NB4 (cell line): ENCODE results near the gene SH3YL1.

ENCODE experiments used
- DNase-seq: peaks from one replicate; pipeline ENCODE4 v3.0.0; 2010; ENCODE audit warnings: low read depth
- H3K4me3 ChIP-seq: one replicate; pipeline ENCODE4 v1.5.1; 2011; ENCODE audit warnings: mild to moderate bottlenecking, low read depth, low read length, moderate library complexity
- MYC ChIP-seq: IDR thresholded peaks from 2 replicates; pipeline ENCODE4 v1.6.1; 2011; ENCODE audit warnings: low read depth, low read length
- POLR2A ChIP-seq: IDR thresholded peaks from 2 replicates; pipeline ENCODE4 v1.6.1; 2011; ENCODE audit warnings: mild to moderate bottlenecking; ENCODE audit not compliant: insufficient read length; ENCODE audit errors: extremely low read depth
- TF ChIP-seq, protein P1 (sequence below): IDR thresholded peaks from 2 replicates; pipeline ENCODE4 v1.6.1; 2011; ENCODE audit warnings: low read depth, low read length
- TF ChIP-seq, protein P2 (sequence below): IDR thresholded peaks from one replicate; pipeline ENCODE4 v1.5.1; 2012; ENCODE audit warnings: low read depth, low read length

Gene SH3YL1

DNA sequence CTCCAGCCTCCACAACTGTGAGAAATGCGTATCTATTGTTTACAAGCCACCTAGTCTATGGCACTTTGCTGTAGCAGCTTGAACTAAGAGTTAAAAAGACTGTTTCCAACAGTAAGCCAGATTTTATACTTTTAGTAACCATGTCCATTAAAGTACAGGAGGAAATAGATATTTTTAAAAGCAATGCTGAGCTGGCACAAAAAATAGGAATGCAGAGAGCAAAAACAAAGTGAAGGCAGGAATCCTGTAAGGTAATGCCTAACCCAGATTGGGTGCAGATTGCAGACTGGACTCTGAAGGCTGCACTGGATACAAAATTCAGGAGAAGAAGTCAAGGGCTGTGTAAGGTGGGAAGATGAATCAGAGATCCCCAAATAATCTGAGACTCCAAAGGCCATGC lies 55.5 kb downstream of the SH3YL1 start:
- TF ChIP-seq, protein P1, sequence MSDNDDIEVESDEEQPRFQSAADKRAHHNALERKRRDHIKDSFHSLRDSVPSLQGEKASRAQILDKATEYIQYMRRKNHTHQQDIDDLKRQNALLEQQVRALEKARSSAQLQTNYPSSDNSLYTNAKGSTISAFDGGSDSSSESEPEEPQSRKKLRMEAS: no peak
- TF ChIP-seq POLR2A (no peak), MYC (no peak)
- TF ChIP-seq, protein P2, sequence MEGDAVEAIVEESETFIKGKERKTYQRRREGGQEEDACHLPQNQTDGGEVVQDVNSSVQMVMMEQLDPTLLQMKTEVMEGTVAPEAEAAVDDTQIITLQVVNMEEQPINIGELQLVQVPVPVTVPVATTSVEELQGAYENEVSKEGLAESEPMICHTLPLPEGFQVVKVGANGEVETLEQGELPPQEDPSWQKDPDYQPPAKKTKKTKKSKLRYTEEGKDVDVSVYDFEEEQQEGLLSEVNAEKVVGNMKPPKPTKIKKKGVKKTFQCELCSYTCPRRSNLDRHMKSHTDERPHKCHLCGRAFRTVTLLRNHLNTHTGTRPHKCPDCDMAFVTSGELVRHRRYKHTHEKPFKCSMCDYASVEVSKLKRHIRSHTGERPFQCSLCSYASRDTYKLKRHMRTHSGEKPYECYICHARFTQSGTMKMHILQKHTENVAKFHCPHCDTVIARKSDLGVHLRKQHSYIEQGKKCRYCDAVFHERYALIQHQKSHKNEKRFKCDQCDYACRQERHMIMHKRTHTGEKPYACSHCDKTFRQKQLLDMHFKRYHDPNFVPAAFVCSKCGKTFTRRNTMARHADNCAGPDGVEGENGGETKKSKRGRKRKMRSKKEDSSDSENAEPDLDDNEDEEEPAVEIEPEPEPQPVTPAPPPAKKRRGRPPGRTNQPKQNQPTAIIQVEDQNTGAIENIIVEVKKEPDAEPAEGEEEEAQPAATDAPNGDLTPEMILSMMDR: no peak
- DNase-seq: no peak
- H3K4me3 ChIP-seq: no peak overlapping the region

DNA sequence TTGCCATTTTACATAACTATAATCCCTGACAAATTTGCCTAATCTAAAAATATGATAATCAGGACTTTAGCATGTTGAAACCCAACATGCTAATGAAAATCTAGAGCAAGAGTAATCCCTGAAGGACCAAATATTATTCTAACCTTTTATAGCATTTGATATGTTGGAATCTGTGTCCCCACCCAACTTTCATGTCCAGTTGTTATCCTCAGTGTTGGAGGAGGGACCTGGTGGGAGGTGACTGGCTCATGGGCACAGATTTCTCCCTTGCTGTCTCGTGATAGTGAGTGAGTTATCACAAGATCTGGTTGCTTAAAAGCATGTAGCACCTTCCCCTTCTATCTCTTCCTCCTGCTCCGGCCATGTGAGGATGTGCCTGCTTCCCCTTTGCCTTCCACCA lies 59.8 kb downstream of the SH3YL1 start:
- H3K4me3 ChIP-seq: no peak overlapping the region
- DNase-seq: no peak
- TF ChIP-seq, protein P1: no peak
- no peak for TF ChIP-seq MYC
- TF ChIP-seq, protein P2: no peak
- TF ChIP-seq POLR2A: no peak

DNA sequence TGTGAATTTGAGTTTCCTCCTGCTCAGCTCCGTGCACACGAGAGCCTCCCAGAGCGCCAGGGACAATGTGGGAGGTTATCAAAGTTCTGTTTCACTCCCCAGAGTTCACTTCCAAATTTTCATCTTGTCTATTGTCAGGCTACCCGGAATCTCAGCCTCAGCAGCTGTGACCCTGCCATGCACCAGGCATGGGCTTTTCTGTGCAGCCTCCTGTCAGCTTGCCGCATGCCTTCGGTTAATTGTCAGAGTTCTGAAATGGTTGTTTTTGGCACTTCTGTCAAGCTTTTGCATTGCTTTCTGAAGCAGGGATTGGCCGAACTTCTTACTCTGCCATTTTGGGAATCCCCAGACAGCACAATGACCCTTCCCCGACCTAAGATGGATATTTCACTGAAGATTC lies 60.4 kb downstream of the SH3YL1 start:
- TF ChIP-seq, protein P2: no peak
- TF ChIP-seq POLR2A (no peak), MYC (no peak)
- TF ChIP-seq, protein P1: no peak
- no peak for DNase-seq
- H3K4me3 ChIP-seq: no peak overlapping the region

DNA sequence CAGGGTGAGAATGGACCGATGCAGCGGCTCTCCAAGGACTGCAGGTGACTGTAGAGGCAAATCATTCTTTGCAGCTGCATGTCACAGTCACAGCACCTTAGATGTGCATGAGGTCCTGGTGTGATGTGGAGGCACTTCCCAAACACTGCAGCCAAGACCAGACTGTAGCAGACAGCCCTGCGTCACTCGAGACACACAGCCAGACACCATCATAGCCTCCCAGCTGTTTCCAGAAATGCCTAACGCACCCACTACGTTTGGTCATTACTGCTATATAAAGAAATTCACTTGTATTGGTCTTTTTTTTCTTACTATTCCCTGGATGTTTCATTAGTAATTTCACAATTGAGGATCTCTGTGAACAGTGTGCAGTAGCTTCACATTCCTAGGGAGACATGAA lies 60.9 kb downstream of the SH3YL1 start:
- TF ChIP-seq, protein P1: no peak
- TF ChIP-seq, protein P2: no peak
- TF ChIP-seq MYC: no peak
- TF ChIP-seq POLR2A: no peak
- no peak for DNase-seq
- H3K4me3 ChIP-seq: no peak overlapping the region

DNA sequence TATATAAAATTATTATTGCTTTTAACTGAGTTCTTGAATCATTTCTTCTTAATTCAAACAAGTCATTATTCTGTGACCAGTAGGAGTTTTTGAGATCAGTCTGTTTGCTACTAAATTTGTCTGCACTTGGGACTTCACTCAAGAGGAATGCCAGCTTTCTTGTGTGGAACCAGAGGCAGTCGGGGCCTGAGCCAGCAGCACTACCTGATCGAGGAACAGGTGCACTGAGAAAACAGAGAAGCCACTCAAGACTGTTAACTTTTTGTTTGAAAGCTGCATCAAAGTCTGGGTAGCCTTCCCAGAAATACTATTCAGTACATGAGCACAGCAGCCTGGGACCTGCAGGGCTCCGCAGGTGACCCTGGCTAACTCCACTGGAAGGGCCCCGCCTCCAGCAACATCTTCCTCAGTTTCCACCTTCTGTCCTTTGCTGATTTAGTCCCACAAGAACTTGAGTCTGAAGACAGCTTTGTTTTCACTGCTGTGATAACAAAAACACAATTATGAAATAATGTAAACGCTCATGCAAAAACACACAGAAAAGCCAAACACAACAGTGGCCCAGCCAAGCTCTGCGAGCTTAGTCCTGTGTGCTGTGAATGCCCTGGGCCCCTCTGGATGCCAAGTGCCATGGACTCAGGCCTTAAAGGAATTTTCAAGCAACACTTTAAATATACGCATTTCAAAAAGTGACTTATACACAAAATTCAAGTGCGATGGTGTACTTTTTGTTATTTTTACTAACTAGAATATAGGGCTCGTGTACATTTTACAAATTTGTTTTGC lies 62.0 kb downstream of the SH3YL1 start:
- TF ChIP-seq, protein P2: no peak
- no peak for TF ChIP-seq MYC
- TF ChIP-seq, protein P1: no peak
- TF ChIP-seq POLR2A: no peak
- no peak overlapping the region for H3K4me3 ChIP-seq
- DNase-seq: no peak
